Daoy (cell line): Measurements from ENCODE around the gene POLR2L. TPM values are rescaled to one million over a fixed set of nuclear protein-coding genes. Genes with fewer than 3 reads are reported as not detected.

Experiments
- DNase-seq: peaks from one replicate; pipeline ENCODE4 v3.0.0-alpha.2; 2015; ENCODE audit warnings: low read depth
- total RNA-seq: library from RNA; depleted of rRNA; stranded (reverse); fragments of >200 nt; shearing (Covaris generic); gene quantifications from 2 replicates; pipeline ENCODE4 v1.2.3, GENCODE V29; 2014

POLR2L gene
- total RNA-seq, 1 experiment from 2014 or later: 75.7 TPM

DNA sequence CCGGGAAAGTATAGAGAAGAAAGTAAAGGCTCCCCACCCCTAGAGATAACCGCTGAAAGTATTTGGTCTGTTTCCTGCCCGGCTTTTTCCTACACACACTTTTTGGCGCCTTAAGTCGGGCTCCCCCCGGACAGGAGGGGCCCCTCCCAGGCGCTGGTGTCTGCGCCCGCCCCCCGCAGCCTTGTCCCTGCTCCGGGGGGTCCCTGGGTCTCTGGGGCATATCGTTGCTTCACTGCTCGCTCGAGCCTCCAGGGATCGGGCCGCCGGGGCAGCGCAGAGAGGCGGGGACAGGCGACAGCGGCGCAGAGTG lies 15.5 kb downstream of the POLR2L start:
- no peak for DNase-seq

DNA sequence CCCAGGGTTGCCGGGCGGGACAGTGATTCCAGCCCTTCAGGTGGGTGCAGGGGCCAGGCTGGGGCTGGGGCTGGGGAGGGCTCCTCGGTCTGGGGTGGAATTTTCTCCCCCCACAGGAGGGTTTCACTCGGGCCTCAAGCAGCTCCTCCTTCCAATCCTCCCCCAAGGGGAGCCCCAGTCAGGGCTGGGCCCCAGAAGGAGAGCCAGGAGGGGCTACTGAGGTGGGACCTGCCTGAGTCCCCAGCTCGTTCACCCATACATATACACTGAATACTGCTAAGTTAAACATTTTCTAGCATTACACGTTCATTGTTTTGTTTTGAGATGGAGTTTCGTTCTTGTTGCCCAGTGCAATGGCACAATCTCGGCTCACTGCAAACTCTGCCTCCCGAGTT lies 16.1 kb downstream of the POLR2L start:
- no peak for DNase-seq

DNA sequence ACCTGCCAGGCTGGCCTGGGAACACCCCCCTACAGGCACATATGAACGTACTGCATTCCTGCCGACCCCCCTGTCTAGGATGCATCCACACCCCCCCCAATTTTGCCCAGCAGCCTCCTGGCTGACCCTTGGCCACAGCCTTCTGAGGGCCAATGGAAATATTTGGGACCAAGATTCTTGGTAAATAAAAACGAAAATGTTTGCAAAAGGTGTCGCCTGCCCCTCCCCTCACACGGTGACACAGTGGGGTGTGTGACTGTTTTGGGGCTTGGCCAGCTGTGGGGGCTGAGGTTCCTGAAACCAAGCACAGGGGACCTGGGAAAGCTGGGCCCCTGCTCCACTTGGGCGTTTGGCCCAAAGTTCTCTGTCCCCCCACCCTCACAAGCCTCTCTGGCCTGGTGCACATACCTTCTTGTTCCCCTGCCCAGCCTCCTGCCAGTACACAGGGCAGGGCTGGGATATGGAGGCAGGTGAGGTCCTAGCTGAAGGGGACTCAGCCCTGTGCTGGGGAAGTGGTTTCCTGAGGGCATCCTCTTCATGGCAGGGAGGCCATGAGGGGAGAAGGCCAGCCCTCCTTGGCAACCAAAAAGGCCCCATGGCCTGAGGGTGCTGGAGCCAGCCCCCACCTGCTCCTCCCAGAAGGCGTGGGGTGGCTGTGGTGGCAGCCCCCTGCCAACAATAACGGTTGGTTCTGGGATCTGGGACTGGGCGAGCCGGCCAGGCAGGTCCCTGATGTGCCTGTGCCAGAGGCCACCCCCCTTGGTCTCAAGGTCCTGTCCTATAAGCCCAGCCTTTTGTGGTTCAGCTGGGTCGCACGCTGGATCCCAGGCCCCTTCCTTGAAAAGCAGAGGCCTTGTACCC lies 16.7 kb downstream of the POLR2L start:
- no peak for DNase-seq

DNA sequence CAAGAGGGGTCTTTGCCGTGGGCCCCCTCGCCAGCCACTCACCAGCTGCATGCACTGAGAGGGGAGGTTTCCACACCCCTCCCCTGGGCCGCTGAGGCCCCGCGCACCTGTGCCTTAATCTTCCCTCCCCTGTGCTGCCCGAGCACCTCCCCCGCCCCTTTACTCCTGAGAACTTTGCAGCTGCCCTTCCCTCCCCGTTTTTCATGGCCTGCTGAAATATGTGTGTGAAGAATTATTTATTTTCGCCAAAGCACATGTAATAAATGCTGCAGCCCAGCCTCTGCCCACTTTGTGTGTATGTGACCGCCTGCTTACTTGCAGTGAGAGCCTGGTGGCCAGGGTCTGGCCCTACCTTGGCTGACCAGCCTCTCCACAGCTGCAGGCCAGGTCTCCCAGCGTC lies 17.4 kb downstream of the POLR2L start:
- DNase-seq: no peak

DNA sequence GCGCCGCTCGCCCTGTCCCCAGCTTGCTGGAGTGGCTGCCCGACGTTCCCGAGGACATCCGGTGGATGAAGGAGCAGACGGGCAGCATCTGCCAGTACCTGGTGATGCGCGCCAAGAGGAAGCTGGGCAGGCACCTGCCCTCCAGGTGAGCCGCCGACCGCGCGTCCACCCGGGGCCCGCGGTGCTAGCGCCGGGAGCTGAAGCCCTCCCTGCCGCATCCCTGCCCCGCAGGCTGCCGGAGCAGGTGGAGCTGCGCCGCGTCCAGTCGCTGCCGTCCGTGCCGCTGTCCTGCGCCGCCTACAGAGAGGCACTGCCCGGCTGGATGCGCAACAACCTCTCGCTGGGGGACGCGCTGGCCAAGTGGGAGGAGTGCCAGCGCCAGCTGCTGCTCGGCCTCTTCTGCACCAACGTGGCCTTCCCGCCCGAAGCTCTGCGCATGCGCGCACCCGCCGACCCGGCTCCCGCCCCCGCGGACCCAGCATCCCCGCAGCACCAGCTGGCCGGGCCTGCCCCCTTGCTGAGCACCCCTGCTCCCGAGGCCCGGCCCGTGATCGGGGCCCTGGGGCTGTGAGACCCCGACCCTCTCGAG lies 17.9 kb downstream of the POLR2L start:
- DNase-seq: no peak

DNA sequence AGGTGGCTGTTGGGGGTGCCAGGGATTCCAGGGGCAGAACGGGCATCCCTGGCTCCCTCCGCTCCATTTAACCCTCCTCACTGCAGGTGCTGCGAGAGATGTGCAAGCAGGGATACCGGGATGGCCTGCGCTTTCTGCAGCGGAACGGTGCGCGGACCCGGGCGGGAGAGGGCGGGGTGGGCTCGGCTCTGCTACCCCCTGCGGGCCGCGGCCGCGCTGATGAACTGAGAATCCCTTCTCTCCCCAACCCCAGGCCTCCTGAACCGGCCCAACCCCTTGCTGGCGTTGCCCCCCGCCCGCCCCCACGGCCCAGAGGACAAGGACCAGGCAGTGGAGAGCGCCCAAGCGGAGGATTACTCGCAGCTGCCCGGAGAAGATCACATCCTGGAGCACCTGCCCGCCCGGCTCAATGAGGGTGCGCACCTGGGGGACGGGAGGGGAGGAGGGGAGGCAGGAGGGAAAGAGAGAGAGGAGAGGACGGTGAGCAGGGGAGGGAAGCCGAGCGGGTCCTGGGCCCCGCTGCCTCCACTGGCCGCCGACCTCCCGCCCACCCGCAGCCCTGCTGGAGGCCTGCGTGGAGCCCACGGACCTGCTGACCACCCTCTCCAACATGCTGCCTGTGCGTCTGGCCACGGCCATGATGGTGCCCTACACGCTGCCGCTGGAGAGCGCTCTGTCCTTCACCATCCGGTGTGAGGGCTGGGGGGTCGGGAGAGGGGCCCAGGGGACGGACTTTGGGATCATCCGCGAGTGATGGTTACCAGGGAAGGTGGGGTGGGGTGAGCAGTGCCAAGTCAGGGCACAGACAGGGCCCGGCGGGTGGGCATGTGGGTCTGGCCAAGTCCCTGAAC lies 18.7 kb downstream of the POLR2L start:
- DNase-seq: no peak

DNA sequence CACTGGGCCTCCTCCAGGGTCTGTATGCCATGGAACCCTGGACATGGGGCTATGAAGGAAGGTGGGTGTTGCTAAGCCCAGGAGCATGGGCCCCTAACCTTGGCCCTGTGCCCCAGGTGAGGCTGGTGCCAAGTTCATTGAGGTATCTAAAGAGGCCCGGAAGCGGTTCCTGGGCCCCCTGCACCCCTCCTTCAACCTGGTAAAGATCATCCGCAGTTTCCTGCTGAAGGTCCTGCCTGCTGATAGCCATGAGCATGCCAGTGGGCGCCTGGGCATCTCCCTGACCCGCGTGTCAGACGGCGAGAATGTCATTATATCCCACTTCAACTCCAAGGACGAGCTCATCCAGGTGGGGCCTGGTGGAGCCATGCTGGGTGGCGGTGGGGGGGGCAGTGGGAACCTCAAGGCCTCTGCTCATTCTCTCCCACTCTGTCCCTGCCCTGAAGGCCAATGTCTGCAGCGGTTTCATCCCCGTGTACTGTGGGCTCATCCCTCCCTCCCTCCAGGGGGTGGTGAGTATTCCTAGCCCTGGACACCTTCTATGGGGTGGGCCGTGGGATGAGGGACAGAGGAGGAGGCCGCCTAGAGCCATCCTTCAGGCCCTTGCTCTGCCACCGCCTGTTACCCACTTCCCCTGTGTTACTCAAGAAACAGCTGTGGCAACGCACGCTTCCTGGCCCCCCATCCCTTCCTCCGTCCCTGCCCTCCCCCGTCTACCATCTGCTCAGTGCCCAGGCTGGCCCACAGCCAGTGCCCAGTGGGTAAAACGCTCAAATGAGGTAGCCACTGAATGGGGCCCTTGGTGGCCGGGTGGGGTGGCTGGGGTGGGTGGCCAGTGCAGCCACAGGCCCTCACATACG lies 20.6 kb downstream of the POLR2L start:
- DNase-seq: no peak

DNA sequence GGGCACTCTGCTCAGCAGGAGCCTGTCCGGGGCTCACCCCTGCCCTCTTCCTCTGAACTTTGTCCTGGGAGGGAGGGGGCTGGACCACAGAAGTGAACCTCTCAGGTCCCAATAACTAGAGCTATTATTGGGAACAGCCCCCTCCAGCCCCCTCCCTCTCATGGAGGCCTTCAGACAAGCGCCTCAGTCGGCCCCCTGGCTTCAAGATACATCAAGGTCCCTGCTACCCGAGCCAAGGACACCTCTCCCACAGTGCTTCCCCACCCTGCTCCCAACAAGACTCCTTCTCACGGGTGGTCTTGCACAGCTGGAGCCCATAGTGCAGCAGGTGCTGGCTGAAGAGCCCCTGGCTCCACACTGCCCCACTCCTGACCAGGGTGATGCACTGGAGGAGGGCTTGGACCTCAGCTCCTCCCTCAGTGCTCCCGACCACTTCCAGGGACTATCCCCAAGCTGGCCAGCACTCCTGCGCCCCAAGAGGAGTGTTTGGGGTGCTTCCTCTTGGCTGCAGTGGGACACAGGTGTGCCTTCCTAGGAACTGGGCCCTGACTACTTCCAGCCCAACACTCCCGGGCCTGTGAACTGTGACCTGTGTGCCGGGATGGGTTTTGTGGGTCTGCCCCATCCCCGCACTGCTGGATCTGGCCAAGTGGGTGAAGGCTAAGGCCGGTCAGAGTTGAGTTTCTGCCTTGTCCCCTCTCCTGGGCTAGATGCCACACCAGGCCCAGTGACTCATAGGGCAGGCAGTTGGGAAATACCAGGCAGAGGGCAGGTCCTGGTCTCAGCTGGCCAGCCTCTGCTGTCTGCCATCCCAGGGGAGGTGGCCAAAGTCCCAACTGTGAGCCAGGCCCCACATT lies 21.4 kb downstream of the POLR2L start:
- DNase-seq: peak; percentile 65

DNA sequence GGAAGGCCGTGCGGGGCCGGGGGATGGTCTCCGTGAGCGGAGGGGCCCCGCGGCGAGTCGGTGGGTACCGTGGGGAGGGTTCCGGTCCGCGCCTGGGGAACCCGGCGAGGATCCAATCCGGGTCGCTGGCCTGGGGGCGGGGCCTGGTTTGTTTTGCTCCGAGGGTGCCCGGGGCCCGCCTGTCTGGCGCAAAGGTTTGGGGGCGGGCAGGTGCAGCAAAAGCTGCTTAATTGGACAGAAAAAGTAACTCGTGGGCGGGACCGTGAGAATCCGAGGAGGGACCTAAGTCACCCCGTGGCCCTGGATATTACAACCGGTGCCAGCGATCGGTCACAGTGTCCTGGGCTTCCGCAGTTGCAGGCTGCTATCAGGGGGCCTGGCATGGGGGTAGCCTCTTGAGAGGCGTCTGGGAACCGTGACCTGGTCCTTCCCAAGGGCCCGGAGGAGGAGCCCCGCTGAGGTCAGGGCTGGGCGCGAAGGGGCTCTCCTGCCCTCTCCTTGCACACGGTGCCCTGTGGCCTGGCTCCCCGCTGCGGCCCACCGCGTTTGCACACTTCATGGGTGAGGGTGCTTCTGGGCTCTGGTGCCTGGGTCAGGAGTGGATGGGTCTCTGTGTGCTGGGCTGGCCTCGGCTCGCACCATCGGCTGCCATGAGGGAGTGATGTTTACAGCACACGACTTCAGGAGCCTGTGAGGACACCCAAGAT lies 22.2 kb downstream of the POLR2L start:
- DNase-seq: peak; percentile 83

DNA sequence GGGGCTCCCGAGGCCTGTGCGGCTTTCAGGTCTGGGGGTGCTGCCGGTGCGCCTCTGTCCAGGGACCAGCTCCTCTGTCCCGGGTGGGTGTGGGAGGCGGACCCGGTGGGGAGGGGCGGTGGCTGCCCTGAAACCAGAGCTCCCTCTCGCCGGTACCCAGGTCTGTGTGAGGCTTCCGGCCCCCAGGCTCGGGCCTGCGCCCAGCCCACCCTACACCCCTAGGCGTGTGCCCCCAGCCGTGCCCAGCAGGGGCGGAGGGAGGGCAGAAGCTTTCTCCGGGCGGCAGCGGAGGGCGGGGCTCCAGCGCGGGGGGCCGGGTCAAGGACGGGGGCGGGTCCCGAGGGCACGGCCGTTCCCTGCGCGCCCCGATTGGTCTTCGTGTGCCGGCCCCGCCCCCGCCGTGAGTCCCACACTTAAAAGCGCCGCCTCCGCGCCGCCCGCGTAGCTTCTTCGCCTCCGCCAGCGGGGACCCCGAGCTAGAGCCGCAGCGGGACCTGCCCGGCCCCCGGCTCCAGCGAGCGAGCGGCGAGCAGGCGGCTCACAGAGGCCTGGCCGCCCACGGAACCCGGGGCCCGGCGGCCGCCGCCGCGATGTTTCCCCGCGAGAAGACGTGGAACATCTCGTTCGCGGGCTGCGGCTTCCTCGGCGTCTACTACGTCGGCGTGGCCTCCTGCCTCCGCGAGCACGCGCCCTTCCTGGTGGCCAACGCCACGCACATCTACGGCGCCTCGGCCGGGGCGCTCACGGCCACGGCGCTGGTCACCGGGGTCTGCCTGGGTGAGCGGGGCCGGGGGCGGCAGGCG lies 23.0 kb downstream of the POLR2L start:
- peak; percentile 93 for DNase-seq

DNA sequence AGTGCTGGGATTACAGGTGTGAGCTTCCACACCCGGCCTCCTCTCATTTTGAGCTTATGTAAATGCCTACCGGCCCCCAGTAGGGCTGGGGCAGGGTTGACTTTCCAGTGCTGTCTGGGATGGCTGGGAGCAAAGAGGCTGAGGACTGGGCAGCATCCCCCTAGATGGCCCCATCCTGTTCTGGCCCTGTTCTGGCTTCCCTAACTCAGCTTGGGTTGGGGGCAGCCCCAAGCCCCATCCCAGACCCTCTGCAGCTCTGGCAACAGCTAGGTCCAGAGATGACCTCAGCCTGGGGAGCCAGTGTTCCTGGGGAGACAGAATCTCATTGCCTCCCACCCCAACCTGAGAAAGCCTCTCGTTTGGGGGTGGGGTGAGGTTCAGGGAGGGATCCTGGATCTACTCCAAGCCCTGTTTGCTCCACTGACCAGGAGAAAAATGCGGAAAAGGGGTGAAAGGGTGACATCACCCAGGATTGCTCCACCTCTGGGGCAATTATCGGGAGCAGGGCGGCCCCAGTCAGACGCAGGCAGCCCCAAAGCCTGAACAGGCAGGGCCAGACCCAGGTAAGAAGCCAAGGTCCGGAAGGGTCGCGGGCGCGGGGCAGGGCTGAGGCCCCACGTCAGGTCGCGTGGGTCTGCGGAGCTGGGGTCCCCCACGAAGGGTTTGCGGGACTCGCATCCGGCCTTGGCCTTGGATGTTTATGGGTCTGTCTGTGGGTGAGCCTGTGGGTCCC lies 23.8 kb downstream of the POLR2L start, which contains the start of gene PNPLA2:
PNPLA2 (plus strand) TSS at position 519 of the 733 bp plus-strand sequence. CDS start 805 bp downstream, outside the sequence.
- DNase-seq: peak; percentile 55

DNA sequence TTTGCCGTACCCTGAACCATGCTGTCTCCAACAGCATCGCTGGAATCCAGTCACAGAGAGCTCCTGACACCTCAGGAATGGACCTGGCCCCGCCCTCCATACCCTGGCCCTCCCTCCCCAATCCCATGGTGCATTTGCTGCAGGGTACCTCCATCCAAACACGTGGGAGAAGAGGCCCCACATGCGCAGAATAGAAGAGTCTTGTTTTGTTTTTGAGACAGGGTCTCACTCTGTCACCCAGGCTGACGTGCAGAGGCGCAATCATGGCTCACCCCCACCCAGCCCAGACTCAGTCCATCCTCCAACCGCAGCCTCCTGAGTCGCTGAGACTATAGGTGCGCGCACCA lies 25.9 kb downstream of the POLR2L start:
- DNase-seq: peak; percentile 35

DNA sequence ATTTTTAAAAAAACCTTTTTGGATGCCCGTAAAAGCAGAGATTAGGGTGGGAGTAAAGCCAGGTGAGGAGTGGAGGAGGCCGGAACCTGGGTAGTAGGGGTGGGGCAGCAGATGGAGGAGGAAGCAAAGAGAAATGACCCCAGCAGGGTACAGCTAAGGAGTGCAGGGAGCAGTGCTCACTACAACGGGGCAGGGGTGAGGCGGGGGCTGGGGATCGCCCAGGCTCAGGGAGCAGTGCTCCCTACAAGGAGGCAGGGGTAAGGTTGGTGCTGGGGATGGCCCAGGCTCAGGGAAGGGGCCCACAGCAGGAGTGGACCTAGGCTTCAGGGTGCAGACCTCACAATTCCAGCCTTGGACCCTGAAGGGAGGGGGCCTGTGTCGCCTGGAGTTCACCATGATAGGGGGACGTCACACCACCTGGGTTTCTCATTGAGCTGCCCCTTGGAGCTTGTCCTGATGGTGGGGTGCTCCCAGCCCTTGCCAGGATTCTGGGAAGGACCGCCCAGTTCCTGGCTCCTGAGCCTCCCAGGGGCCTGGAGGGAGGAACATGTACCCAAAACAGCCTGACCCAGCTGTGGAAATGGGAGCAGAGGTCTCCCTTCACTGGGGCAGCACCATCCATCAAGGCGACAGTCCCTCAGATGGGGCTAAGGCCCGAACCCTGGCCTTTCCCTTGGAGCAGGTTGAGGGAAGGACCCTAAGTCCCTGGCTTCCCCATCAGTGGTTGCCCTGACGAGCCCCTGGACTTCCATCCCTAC lies 26.5 kb downstream of the POLR2L start:
- DNase-seq: no peak

DNA sequence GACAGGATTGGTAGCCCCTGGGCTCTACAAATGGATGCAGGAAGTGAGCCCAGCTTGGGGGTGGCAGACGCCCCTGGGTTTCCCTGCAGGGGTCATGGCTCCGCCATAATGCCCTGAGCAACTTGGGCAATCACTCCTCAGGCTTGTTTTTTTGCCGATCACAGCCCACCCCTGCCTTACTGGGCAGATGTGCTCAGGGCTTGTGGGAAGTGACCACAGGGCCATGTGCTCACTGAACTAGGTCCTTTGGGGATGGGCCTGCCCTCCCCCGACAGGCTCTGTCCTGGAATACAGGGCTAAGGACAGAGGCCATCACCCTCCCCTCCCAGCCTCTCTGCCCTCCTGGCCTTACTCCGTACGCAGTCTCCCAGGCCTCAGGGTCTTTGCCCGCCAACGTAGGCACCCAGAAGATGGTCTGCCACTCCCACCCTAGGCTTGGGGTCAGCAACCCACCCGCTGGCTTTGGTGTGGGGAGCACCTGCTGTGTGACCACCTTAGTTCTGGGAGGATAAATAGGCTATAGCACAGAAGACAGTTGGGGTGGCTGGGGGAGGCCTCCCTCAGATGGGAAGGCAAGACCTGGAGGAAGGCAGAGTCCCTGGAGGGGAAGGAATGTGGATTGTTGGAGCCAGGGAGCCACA lies 28.8 kb downstream of the POLR2L start:
- no peak for DNase-seq

DNA sequence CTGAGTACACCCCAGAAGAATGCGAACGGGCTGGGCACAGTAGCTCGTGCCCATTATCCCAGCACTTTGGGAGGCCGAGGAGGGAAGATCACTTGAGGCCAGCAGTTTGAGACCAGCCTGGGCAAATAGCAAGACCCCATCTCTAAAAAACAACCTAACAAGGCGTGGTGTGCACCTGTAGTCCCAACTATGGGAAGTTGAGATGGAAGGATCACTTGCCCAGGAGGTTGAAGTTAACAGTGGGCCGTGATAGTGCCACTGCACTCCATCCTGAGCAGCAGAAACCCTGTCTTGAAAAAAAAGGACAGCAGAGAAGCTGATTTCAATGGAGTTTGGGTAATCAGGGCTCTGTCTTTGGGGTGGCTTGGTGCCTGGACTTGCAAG lies 29.3 kb downstream of the POLR2L start:
- DNase-seq: no peak

DNA sequence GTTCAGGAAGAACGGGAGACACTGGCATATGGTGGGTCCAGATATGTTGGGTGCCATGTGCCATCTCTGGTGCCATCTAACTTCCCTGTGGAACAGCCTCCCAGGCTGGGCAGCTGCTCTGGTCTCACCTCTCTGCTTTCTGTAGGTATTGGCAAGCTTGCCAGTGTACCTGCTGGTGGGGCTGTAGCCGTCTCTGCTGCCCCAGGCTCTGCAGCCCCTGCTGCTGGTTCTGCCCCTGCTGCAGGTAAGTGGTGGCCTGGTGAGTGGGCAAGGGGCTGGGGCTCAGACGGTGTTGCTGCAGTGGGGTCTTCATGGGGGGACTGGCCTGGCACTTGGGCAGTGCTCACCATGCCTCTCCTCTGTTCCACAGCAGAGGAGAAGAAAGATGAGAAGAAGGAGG lies 29.9 kb downstream of the POLR2L start:
- DNase-seq: no peak
